PC-3 (cell line): ENCODE results near the gene SLC22A3. TPM values are rescaled to one million over a fixed set of nuclear protein-coding genes. Genes with fewer than 3 reads are reported as not detected.

Source experiments
- ATAC-seq: fragments of 200-7000 bp; cut with Tn5 transposase; 2 replicates; pipeline ENCODE4 v1.9.1; 2020; ENCODE audit warnings: mild to moderate bottlenecking, moderate library complexity
- BruUV-seq: library from RNA; stranded (reverse); fragments of 400-500 nt; replicated peaks from 2 replicates; lab custom pipeline; 2021; lab: Mats Ljungman, UMichigan
- CTCF ChIA-PET: fragments of 300-600 bp; sonication (Branson Sonifier 250); formaldehyde crosslinking; loops from one replicate; lab custom pipeline; 2022; ENCODE audit warnings: antibody characterized with exemption; lab: Charles Lee
- POLR2A ChIA-PET: fragments of 300-600 bp; sonication (Branson Sonifier 250); formaldehyde crosslinking; loops from one replicate; lab custom pipeline; 2022; ENCODE audit warnings: antibody characterized with exemption; ENCODE audit not compliant: unreplicated experiment; lab: Charles Lee
- DNase-seq: peaks from one replicate; pipeline ENCODE4 v3.0.0-alpha.2; 2015
- H2AFZ ChIP-seq: fragments of 300-600 bp; sonication (generic); 2 replicates; pipeline ENCODE4 v1.6.0; 2016; ENCODE audit warnings: antibody characterized with exemption, low read length
- H3F3A ChIP-seq: fragments of 300-600 bp; sonication (generic); one replicate; pipeline ENCODE4 v1.6.0; 2017; ENCODE audit warnings: antibody characterized with exemption, low read length, control low read depth, mild to moderate bottlenecking; ENCODE audit not compliant: unreplicated experiment
- H3K27ac ChIP-seq: fragments of 300-600 bp; sonication (generic); 2 replicates; pipeline ENCODE4 v1.5.1; 2016; ENCODE audit warnings: mild to moderate bottlenecking, low read length
- H3K27me3 ChIP-seq: fragments of 300-600 bp; sonication (generic); 2 replicates; pipeline ENCODE4 v1.6.1; 2016; ENCODE audit warnings: low read length, mixed read lengths
- H3K36me3 ChIP-seq: fragments of 300-600 bp; sonication (generic); 2 replicates; pipeline ENCODE4 v1.6.1; 2016; ENCODE audit warnings: low read depth, mixed run types, low read length, mixed read lengths
- H3K4me1 ChIP-seq: fragments of 300-600 bp; sonication (generic); 2 replicates; pipeline ENCODE4 v1.5.1; 2016; ENCODE audit warnings: low read length; ENCODE audit not compliant: insufficient read depth
- H3K4me2 ChIP-seq: fragments of 300-600 bp; sonication (generic); 2 replicates; pipeline ENCODE4 v1.6.0; 2016; ENCODE audit warnings: low read length
- H3K4me3 ChIP-seq: fragments of 300-600 bp; sonication (generic); 2 replicates; pipeline ENCODE4 v1.5.1; 2016; ENCODE audit warnings: mild to moderate bottlenecking, low read length, mixed read lengths
- H3K79me2 ChIP-seq: fragments of 300-600 bp; sonication (generic); 2 replicates; pipeline ENCODE4 v1.6.1; 2017; ENCODE audit warnings: low read length, mixed read lengths
- H3K9ac ChIP-seq: fragments of 300-600 bp; sonication (generic); 2 replicates; pipeline ENCODE4 v1.6.0; 2016; ENCODE audit warnings: mild to moderate bottlenecking, low read length
- H3K9me2 ChIP-seq: fragments of 300-600 bp; sonication (generic); replicated peaks from 2 replicates; pipeline ENCODE4 v1.6.1; 2016; ENCODE audit warnings: mixed run types, low read length, mixed read lengths
- H3K9me3 ChIP-seq: fragments of 300-600 bp; sonication (generic); 2 replicates; pipeline ENCODE4 v1.6.1; 2016; ENCODE audit warnings: low read length, mixed read lengths
- H4K20me1 ChIP-seq: fragments of 300-600 bp; sonication (generic); 2 replicates; pipeline ENCODE4 v1.6.1; 2016; ENCODE audit warnings: low read length, mixed read lengths
- EZH2 ChIP-seq: fragments of 300-600 bp; sonication (generic); IDR thresholded peaks from one replicate; pipeline ENCODE4 v1.6.1; 2017; ENCODE audit warnings: antibody characterized with exemption, mild to moderate bottlenecking, low read length; ENCODE audit not compliant: unreplicated experiment
- EZH2phosphoT487 ChIP-seq: fragments of 300-600 bp; sonication (generic); IDR thresholded peaks from 2 replicates; pipeline ENCODE4 v1.6.1; 2018; ENCODE audit warnings: mild to moderate bottlenecking, antibody characterized with exemption, low read length, borderline replicate concordance
- intact Hi-C: fragments of 100-400 bp; cut with micrococcal nuclease; formaldehyde crosslinking; loops from 2 replicates; pipeline ENCODE4 v1.9.0; 2023
- total RNA-seq: library from RNA; depleted of rRNA; stranded (reverse); fragments of >200 nt; gene quantifications from 2 replicates; pipeline ENCODE4 v1.2.3, GENCODE V29; 2014
- TF ChIP-seq, protein P1 (sequence below): fragments of 300-600 bp; sonication (generic); conservative IDR thresholded peaks from 2 replicates; pipeline ENCODE4 v1.5.1; 2017; ENCODE audit warnings: antibody characterized with exemption, low read depth, mild to moderate bottlenecking, low read length

The SLC22A3 gene
- total RNA-seq, 1 experiment from 2014 or later = 0.47 TPM

DNA sequence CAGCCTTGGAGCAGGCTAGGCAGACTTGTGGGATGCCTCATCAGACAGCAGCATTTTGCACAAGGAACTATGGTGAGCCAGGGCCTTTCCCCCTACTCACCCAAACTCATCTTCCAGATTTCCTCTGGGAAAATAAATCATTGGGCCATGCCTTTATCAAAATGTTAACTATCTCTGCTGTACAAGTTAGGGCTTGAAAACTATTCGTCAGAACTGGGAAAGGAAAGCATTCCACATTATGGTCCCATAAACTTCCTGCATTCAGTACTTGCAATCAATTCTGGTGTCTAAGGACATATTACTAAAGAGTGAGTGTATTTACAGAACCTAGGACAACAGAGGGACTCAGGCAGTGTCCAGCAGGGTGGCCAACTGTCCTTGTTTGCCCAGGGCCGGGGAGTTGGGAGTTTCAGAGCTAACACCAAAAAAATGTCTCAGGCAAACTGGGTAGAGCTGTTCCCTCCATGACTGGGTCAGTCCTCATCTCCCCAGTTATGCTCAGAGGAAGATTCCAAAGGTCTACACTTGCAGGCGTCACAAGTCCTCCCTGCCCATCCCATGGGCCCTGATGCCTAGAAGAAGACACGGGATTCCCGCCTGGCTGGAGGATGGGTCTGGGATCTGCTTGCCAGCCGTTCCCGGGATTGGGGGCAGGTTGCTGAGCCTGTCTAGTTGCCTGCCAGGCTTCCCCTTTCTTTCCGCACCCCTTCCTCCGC is 72.2 kb downstream of the SLC22A3 start:
- Histone ChIP-seq H3K4me1 (peaks cover 9% of the 10 kb centered on the region), H2AFZ (no peak overlapping the region), H3K36me3 (no peaks in the 10 kb centered on the region), H3K27ac (no peak overlapping the region), H3K4me3 (no peak overlapping the region), H3K27me3 (no peaks in the 10 kb centered on the region), H3K9me2 (no peaks in the 10 kb centered on the region), H3K4me2 (no peak overlapping the region), H3K9me3 (no peaks in the 10 kb centered on the region), H4K20me1 (no peaks in the 10 kb centered on the region), H3K79me2 (no peaks in the 10 kb centered on the region), H3K9ac (no peak overlapping the region), H3F3A (no peaks in the 10 kb centered on the region)
- no TSS peak for BruUV-seq
- DNase-seq = no peak
- ATAC-seq = no peak
- intact Hi-C loops = no loop called here
- TF ChIP-seq, protein P1, sequence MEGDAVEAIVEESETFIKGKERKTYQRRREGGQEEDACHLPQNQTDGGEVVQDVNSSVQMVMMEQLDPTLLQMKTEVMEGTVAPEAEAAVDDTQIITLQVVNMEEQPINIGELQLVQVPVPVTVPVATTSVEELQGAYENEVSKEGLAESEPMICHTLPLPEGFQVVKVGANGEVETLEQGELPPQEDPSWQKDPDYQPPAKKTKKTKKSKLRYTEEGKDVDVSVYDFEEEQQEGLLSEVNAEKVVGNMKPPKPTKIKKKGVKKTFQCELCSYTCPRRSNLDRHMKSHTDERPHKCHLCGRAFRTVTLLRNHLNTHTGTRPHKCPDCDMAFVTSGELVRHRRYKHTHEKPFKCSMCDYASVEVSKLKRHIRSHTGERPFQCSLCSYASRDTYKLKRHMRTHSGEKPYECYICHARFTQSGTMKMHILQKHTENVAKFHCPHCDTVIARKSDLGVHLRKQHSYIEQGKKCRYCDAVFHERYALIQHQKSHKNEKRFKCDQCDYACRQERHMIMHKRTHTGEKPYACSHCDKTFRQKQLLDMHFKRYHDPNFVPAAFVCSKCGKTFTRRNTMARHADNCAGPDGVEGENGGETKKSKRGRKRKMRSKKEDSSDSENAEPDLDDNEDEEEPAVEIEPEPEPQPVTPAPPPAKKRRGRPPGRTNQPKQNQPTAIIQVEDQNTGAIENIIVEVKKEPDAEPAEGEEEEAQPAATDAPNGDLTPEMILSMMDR = no peak
- TF ChIP-seq EZH2 (no peak), EZH2phosphoT487 (no peak)
- CTCF ChIA-PET = no interaction called here
- POLR2A ChIA-PET = no interaction called here

DNA sequence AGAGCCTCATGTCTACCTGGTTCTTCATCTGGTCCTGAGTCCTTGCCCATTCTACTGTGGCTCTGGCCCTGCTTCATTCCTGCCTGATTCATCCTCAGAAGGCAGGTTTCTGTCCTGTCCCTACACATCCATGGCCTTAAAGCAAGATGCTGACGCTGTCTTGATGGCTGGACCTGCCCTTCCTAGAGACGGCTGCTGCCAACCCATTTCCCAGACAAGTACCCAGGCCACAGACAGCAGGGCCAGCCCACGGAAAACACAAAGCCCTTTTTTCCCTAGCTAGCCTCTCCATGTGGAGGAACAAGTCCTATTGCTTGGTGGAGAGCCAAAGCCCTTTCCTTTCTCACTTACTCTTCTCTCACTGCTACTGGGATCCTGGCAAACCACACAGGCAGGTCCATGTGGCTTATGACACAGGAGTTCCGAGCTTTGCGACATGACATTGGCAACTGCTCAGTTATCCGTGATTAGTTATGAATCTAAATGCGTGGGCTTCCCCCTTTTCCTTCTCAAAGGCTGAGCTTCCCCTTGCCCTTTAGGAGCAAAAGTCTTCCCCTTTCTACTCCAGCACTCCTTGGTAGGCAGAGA is 72.9 kb downstream of the SLC22A3 start:
- no TSS peak for BruUV-seq
- CTCF ChIA-PET = no interaction called here

More for the DNA sequence above, 72.9 kb downstream of the SLC22A3 start:
- TF ChIP-seq EZH2 (no peak), EZH2phosphoT487 (no peak)
- TF ChIP-seq, protein P1 = no peak
- H3K9ac ChIP-seq = no peak overlapping the region
- no peak overlapping the region for H2AFZ ChIP-seq
- intact Hi-C loops = no loop called here
- DNase-seq (no peak), ATAC-seq (no peak)
- no peaks in the 10 kb centered on the region for H3K79me2 ChIP-seq
- H3K36me3 ChIP-seq = no peaks in the 10 kb centered on the region
- H3K9me2 ChIP-seq = no peaks in the 10 kb centered on the region
- H3K4me2 ChIP-seq = no peak overlapping the region
- peaks cover 9% of the 10 kb centered on the region for H3K4me1 ChIP-seq
- H3K27me3 ChIP-seq = no peaks in the 10 kb centered on the region
- H3K27ac ChIP-seq = no peak overlapping the region
- no peak overlapping the region for H3K4me3 ChIP-seq
- no peaks in the 10 kb centered on the region for H3F3A ChIP-seq
- no peaks in the 10 kb centered on the region for H4K20me1 ChIP-seq
- POLR2A ChIA-PET = no interaction called here
- no peaks in the 10 kb centered on the region for H3K9me3 ChIP-seq
